SK-N-MC (cell line): ENCODE measurements around the gene ARL6IP4.

Experiments used
- EZH2 ChIP-seq: fragments of 200-600 bp; sonication (generic); IDR thresholded peaks from one replicate; pipeline ENCODE4 v1.6.1; 2017; ENCODE audit warnings: antibody characterized with exemption
- FOXP2 ChIP-seq: optimal IDR thresholded peaks from 2 replicates; pipeline ENCODE3; 2011; ENCODE audit warnings: mild to moderate bottlenecking, moderate library complexity; ENCODE audit not compliant: insufficient read depth; ENCODE audit errors: extremely low read length, control extremely low read depth
- POLR2AphosphoS5 ChIP-seq: IDR thresholded peaks from 2 replicates; pipeline ENCODE4 v1.6.1; 2012; ENCODE audit warnings: mild to moderate bottlenecking, low read depth, low read length, borderline replicate concordance

- TF ChIP-seq POLR2AphosphoS5 (no peak), EZH2 (no peak), FOXP2 (no peak)
Measured at GRCh38 chr12:122982477-122982815, 2.0 kb downstream of the ARL6IP4 start.
